Activated T-helper 1 cell treated with Interleukin-2 at 50 U/mL for 16 hours (primary cell): ENCODE measurements around the gene RFX1.

Source experiments
- DNase-seq: peaks from one replicate; pipeline ENCODE4 v3.0.0-alpha.2; 2020; ENCODE audit warnings: low read depth

Gene RFX1

GRCh38 chr19:13960863-13961784 lies 45.0 kb downstream of the RFX1 start:
- DNase-seq, result no peak

- DNase-seq, result no peak
Observed at GRCh38 chr19:13959962-13960862, 45.9 kb downstream of the RFX1 start.

DNA sequence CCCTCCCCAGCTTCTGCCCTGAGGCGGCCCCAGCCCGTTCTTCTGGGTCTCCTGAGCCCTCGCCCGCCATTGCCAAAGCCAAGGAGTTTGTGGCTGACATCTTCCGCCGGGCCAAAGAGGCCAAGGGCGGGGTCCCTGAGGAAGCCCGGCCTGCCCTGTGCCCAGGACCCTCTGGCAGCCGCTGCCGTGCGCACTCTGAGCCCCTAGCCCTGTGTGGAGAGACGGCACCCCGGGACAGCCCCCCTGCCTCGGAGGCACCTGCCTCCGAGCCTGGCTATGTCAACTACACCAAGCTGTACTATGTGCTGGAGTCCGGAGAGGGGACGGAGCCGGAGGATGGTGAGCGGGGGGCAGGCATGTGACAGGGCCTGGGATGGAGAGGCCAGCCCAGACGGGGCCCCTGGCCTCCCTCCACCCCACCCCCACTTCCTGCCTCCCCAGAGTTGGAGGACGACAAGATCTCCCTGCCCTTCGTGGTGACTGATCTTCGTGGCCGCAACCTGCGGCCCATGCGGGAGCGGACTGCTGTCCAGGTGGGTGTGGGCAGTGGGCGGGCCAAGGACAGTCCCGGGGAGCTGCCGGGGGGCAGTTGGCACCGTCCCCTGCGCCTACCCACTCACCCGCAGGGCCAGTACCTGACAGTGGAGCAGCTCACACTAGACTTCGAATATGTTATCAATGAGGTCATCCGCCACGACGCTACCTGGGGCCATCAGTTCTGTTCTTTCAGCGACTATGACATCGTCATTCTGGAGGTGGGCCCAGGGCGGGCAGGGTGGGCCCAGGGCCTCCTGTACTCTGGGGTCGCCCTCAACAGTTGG lies 46.8 kb downstream of the RFX1 start:
- no peak for DNase-seq

DNA sequence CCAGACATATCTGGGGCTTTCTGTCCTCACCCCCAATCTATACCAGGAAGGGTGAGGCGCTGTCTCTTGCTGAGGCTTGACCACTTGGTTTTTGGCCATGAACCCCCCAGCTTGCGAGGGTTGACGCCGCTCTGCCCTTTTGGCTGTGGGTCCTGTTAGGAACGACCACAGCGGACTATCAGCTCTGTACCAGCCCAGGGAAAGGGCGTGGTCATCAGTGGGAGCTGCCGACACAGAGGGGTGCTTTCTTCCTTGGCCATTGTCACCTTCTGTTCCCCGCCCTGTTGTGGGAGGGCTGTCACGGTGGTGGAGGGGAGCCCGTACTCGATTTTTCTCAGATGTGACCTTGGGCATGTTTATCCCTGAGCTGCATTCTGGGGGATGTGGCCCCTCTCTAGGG lies 48.1 kb downstream of the RFX1 start:
- DNase-seq, result no peak

DNA sequence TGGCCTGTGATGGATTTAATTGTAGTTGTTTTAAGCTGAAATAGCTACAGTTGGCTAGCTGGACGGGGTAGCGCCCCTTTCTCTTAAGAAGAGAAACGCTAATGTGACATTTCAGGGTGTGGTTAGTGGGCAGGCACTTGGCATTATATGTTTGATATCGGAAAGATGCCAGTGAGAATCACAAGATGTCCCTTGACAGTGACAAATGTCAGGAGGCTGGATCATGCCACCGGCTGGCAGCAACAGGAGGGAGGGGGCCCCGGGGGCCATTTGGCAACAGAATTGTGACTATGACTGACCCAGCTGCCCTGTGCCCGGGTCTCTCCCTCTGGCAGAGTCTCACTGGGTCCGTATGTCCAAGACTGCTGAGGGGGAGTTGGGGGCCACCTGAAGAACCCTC lies 49.1 kb downstream of the RFX1 start:
- DNase-seq, result no peak

DNA sequence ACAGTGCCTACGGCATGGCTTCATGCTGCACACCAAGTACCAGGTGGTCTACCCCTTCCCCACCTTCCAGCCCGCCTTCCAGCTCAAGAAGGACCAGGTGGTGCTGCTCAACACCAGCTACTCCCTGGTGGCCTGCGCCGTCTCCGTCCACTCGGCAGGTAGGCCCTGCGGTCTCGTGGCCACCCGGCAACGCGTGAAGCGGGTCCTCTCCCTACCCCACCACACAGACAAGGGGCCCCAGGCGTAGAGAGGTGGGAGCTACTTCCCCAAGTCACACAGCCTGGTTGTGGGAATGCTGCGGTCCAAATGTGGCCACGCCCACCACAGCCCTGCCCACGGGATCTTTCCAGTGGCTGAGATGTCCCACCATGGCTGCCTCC lies 49.8 kb downstream of the RFX1 start:
- no peak for DNase-seq

DNA sequence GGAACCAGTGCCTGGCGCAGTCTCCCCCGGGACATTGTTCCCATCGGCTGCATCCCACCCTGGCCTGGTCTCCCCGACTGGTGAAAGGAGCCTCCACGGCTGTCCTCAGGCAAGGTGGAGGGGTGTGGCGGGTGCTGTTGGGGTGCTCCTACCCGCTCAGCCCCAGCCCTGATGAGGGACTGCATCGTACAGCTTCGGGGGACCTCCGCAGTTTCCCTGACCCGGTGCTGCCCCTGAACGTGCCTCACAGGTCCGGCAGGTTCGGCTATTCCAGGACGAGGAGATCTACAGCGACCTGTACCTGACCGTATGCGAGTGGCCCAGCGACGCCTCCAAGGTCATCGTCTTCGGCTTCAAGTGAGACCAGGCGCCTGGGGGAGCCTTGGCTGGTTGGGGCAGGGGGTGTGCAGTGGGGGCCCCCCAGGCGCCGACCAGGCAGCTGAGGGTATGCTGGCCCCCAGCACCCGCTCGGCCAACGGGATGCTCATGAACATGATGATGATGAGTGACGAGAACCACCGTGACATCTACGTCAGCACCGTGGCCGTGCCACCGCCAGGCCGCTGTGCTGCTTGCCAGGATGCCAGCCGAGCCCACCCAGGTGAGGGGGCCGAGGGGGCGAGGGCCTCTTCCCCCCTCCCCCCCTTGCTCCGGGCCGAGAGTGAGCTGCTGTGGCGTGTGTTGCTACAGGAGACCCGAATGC lies 50.3 kb downstream of the RFX1 start:
- no peak for DNase-seq

DNA sequence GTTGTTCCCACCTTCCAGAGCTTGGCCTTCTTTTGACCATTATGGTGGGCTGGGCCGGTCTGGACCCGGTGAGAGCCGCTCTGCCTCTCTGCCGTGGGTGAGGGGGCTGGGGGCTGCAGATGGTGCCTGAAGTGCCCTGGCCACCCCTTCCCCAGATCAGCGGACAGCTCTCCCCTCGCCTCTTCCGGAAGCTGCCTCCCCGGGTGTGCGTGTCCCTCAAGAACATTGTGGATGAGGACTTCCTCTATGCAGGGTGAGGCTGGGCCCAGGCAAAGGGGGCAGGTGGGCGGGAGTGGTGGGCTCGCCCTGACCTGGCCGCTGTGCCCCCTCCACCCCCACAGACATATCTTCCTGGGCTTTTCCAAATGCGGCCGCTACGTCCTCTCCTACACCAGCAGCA lies 51.9 kb downstream of the RFX1 start:
- no peak for DNase-seq

GRCh38 chr19:13952931-13953531 lies 53.1 kb downstream of the RFX1 start:
- DNase-seq, result no peak

GRCh38 chr19:13952154-13952930 lies 53.8 kb downstream of the RFX1 start, which contains the start of gene DCAF15:
Gene DCAF15 (plus strand): TSS chr19:13952509. CDS start chr19:13952513, 4 bp downstream.
- DNase-seq, result peak; percentile 97

DNA sequence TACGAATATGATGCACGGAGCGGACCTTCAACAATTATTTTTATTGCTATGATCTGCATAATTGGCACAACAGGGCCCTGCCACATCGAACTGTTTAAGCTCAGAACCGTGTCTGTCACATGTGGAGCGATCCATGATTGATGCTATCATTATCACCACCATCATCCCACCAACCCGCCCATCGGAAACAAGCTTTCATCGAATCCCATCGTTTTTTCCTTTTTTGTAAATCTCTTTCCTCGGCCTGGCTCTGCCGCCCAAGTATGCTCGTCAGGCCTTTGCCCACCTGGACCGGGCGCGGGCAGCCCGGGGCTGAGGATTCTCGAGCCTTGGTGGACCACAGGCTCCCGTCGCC lies 54.3 kb downstream of the RFX1 start:
- DNase-seq, result no peak

- DNase-seq, result no peak
Observed at GRCh38 chr19:13951043-13951442, 55.1 kb downstream of the RFX1 start.

DNA sequence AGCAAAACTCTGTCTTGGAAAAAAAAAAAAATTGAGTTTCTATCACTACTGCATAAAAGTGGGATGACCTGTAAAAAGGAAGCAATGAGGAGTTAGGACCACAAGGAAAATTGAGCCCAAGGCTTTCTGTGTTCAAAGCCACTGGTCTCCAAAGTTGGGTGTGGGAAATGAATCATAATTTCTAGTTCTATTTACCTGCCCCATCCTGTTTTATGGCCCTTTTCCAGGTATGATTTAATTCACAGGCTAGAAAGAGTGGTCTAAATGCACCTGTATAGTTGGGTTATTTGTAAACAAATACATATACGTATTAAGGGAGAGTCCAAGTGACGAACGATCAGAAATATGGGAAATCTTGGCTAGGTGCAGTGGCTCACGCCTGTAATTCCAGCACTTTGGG lies 59.7 kb downstream of the RFX1 start:
- no peak for DNase-seq

DNA sequence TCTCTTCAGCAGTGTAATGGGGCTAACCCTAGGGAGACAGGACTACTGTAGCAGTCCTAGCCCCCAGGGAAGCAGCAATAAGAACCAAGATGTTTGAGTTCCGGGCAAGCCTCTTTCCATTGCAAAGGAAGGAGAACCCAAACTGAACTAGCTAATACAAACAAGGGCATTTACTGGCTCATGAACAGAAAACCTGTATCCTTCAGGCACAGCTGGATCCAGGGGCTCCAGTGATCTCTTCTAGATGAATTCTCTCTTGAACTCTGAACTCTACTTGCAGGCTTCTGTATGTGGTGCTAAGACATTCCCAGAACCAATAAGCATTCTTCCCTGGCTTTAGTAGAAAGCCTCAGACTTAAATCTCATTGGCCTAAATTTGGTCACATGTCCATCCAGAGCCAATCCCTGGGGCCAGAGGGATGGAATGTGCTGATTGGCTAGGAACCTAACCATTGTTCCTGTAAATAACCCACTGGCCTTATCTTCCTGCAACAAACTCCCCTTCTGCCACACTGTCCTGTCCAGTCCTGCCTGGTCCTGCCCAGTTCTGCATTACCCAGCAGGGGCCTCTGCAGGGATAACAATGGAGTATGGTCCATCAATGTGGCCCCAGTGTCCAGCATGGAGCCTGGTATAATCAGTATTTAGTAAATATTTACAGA lies 64.0 kb downstream of the RFX1 start:
- no peak for DNase-seq

- no peak for DNase-seq
Observed at GRCh38 chr19:13938301-13939064, 67.6 kb downstream of the RFX1 start, which contains the start of gene PODNL1. Gene PODNL1 (minus strand): TSS chr19:13938417. CDS start chr19:13938181, 236 bp downstream.

DNA sequence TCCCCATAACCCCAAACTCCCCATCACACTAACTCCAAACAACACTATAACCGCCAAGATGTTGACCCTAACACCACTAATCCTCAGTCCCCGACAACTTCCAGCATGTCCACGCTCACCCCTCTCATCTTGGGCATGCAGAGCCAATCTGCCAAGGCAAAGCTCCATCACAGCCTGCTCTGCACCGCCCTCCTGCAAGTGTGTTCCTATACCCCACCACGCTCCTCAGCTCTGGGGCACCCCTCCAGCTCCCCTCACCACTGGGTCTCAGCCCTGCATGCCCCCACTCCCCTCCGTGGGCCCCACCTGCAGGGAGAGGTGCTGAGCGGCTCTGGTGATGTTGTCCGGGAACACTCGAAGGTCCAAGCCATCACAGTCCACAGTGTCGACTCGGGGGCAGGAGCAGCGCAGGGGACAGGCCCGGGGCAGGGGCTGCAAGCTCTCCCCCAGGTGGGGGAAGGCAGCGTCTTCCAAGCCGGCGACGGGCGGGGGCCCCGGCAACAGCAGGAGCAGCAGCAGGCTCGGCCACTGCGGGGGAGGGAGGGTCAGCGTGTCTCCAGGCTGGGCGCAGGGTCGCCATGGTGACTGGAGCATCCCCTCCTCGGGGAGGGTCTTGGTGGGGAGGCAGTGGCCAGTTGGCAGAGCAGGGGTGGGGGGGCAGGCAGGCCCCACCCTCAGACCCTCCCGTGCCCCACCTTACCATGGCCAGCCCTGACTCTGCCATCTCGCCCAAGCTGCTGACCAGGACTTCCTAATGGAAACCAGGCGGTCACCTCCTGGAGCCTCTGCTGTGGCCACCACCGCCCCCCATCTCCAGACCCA lies 68.4 kb downstream of the RFX1 start:
- no peak for DNase-seq

- no peak for DNase-seq
Observed at GRCh38 chr19:13935765-13936510, 70.2 kb downstream of the RFX1 start.
